SHP77 (cell line): ENCODE results near the gene B3GNT7.
A peak's percentile ranks its signal among the peaks of the same experiment; 100 is the strongest.

ENCODE experiments used
- DNase-seq, 2 experiments: peaks; one replicate each; lab custom pipeline; 2025; lab: John Stamatoyannopoulos, UW

The B3GNT7 gene

GRCh38 chr2:231384109-231384435 lies 11.4 kb upstream of the B3GNT7 start:
- no peak for DNase-seq

GRCh38 chr2:231384970-231385369 lies 10.5 kb upstream of the B3GNT7 start:
- no peak for DNase-seq

- DNase-seq = no peak
Observed at GRCh38 chr2:231385429-231385828, 10.1 kb upstream of the B3GNT7 start.

- DNase-seq = no peak
Observed at GRCh38 chr2:231386446-231386845, 9.1 kb upstream of the B3GNT7 start.

GRCh38 chr2:231387904-231388724 lies 7.4 kb upstream of the B3GNT7 start:
- DNase-seq = peak; percentile 24 to 52

- DNase-seq = no peak
Observed at GRCh38 chr2:231388725-231389346, 6.7 kb upstream of the B3GNT7 start.

- no peak for DNase-seq
Observed at GRCh38 chr2:231390667-231391066, 4.8 kb upstream of the B3GNT7 start.

GRCh38 chr2:231391981-231392380 lies 3.5 kb upstream of the B3GNT7 start:
- DNase-seq = no peak

- DNase-seq = no peak
Observed at GRCh38 chr2:231392431-231393148, 2.9 kb upstream of the B3GNT7 start.

- DNase-seq = no peak
Observed at GRCh38 chr2:231393149-231394131, 2.1 kb upstream of the B3GNT7 start.

- no peak for DNase-seq
Observed at GRCh38 chr2:231394211-231395141, 1.0 kb upstream of the B3GNT7 start.

- DNase-seq = no peak
Observed at GRCh38 chr2:231396058-231396821, 730 bp downstream of the B3GNT7 start.

- no peak for DNase-seq
Observed at GRCh38 chr2:231397011-231397927, 1.8 kb downstream of the B3GNT7 start.

GRCh38 chr2:231397928-231398294 lies 2.4 kb downstream of the B3GNT7 start:
- DNase-seq = no peak

GRCh38 chr2:231398585-231398984 lies 3.1 kb downstream of the B3GNT7 start:
- DNase-seq = no peak

- DNase-seq = no peak
Observed at GRCh38 chr2:231399046-231399852, 3.7 kb downstream of the B3GNT7 start.

GRCh38 chr2:231399853-231400680 lies 4.6 kb downstream of the B3GNT7 start:
- DNase-seq = peak in 1 of 2 experiments; percentile 47
